Measurements from ENCODE around the gene HBP1.

HBP1 gene

GRCh38 chr7:107201795-107202450, 33.1 kb downstream of the HBP1 start:
- Mint-ChIP-seq H3K4me1 (no peaks in the 10 kb centered on the region), H3K27me3 (ENCODE audit: low read depth) (no peaks in the 10 kb centered on the region), H3K27ac (no peak overlapping the region), H3K4me3 (no peak overlapping the region), H3K9me3 (no peaks in the 10 kb centered on the region), H3K36me3 (ENCODE audit: low read depth) (peaks cover 75% of the 10 kb centered on the region)
- peak; percentile 36 to 45 (median 43) for TF ChIP-seq CTCF (IDR thresholded peaks at IDR 0.05; ENCODE audit: unreplicated experiment in 3 of 3)

GRCh38 chr7:107203607-107204006, 34.8 kb downstream of the HBP1 start:
- H3K27me3 Mint-ChIP-seq (ENCODE audit: low read depth): no peaks in the 10 kb centered on the region
- no peak overlapping the region for H3K4me3 Mint-ChIP-seq
- TF ChIP-seq CTCF (IDR thresholded peaks at IDR 0.05; ENCODE audit: unreplicated experiment in 3 of 3): no peak
- no peak overlapping the region for H3K27ac Mint-ChIP-seq
- no peaks in the 10 kb centered on the region for H3K9me3 Mint-ChIP-seq
- H3K4me1 Mint-ChIP-seq: no peaks in the 10 kb centered on the region
- H3K36me3 Mint-ChIP-seq (ENCODE audit: low read depth): peaks cover 82% of the 10 kb centered on the region

- no peaks in the 10 kb centered on the region for H3K4me1 Mint-ChIP-seq
- no peak for TF ChIP-seq CTCF (IDR thresholded peaks at IDR 0.05; ENCODE audit: unreplicated experiment in 3 of 3)
- peaks cover 75% of the 10 kb centered on the region for H3K36me3 Mint-ChIP-seq (ENCODE audit: low read depth)
- H3K27ac Mint-ChIP-seq: no peak overlapping the region
- no peaks in the 10 kb centered on the region for H3K27me3 Mint-ChIP-seq (ENCODE audit: low read depth)
- no peak overlapping the region for H3K4me3 Mint-ChIP-seq
- H3K9me3 Mint-ChIP-seq: no peaks in the 10 kb centered on the region
These were observed 37.3 kb downstream of the HBP1 start for GRCh38 chr7:107206136-107206535.

GRCh38 chr7:107206706-107207105, 37.9 kb downstream of the HBP1 start:
- Mint-ChIP-seq H3K4me1 (no peaks in the 10 kb centered on the region), H3K36me3 (ENCODE audit: low read depth) (peaks cover 69% of the 10 kb centered on the region), H3K9me3 (no peaks in the 10 kb centered on the region), H3K27me3 (ENCODE audit: low read depth) (no peaks in the 10 kb centered on the region), H3K4me3 (no peak overlapping the region), H3K27ac (no peak overlapping the region)
- TF ChIP-seq CTCF (IDR thresholded peaks at IDR 0.05; ENCODE audit: unreplicated experiment in 3 of 3): no peak

- Mint-ChIP-seq H3K9me3 (no peaks in the 10 kb centered on the region), H3K4me1 (no peaks in the 10 kb centered on the region), H3K27ac (no peak overlapping the region), H3K36me3 (ENCODE audit: low read depth) (peaks cover 64% of the 10 kb centered on the region), H3K4me3 (no peak overlapping the region), H3K27me3 (ENCODE audit: low read depth) (no peaks in the 10 kb centered on the region)
- no peak for TF ChIP-seq CTCF (IDR thresholded peaks at IDR 0.05; ENCODE audit: unreplicated experiment in 3 of 3)
These were observed 38.7 kb downstream of the HBP1 start for GRCh38 chr7:107207459-107207858.

GRCh38 chr7:107208024-107208521, 39.3 kb downstream of the HBP1 start:
- no peaks in the 10 kb centered on the region for H3K4me1 Mint-ChIP-seq
- H3K27me3 Mint-ChIP-seq (ENCODE audit: low read depth): no peaks in the 10 kb centered on the region
- H3K27ac Mint-ChIP-seq: peak overlapping the region in 1 of 3 experiments; percentile 27
- H3K4me3 Mint-ChIP-seq: no peak overlapping the region
- peaks cover 63% of the 10 kb centered on the region for H3K36me3 Mint-ChIP-seq (ENCODE audit: low read depth)
- no peak for TF ChIP-seq CTCF (IDR thresholded peaks at IDR 0.05; ENCODE audit: unreplicated experiment in 3 of 3)
- no peaks in the 10 kb centered on the region for H3K9me3 Mint-ChIP-seq
